ENCODE measurements around the gene CHST6.
"Not testable (repeated sequence)": the region's sequence is repeated elsewhere in the genome, so short reads cannot be mapped to it uniquely, and the experiment has no call there.

CHST6 gene

DNA sequence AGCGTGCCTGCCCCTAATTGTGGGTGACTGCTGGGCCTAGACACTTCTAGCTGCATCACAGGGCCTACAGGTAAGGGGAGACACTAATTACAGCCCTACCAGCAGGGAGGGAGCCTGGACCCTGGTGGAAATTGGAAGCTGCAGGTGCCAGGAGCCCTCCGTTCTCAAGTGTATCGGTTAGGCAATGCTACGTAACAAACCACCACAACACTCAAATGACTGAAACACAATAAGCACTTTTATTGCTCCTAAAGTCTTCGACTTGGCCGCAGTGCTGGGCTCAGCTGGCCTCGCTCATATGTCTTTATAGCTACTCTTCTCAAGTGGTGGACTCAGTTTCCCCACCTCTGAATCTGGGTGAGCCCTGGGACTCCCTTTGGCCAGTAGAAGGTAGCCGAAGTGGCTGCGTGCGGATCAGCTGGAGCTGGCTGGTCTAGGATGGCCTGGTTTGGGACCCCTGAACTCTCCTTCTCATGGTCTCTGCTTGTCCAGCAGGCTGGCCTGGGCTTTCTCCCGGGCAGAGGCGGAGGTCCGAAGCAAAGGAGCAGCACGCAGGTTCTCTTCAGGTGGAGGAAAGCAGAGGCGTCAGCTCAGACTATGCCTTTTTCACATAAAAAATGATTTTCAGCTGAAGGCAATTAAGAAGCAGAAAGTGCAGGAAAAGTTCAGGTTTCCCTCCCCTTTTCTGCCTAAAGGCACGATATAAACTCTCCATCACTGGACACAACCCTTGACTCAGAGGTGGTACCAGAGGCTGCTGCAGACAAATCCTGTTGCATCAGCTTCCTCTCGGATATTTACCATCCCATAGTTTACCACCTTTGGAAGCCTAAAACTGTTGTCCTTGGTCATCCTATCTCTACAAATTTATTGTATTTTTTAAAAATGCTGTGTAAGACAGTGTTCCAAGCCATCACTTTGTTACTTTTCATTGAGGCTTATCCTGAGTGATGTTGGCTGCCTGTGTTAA is 22.0 kb downstream of the CHST6 start:
- FAIRE-seq = no peak

DNA sequence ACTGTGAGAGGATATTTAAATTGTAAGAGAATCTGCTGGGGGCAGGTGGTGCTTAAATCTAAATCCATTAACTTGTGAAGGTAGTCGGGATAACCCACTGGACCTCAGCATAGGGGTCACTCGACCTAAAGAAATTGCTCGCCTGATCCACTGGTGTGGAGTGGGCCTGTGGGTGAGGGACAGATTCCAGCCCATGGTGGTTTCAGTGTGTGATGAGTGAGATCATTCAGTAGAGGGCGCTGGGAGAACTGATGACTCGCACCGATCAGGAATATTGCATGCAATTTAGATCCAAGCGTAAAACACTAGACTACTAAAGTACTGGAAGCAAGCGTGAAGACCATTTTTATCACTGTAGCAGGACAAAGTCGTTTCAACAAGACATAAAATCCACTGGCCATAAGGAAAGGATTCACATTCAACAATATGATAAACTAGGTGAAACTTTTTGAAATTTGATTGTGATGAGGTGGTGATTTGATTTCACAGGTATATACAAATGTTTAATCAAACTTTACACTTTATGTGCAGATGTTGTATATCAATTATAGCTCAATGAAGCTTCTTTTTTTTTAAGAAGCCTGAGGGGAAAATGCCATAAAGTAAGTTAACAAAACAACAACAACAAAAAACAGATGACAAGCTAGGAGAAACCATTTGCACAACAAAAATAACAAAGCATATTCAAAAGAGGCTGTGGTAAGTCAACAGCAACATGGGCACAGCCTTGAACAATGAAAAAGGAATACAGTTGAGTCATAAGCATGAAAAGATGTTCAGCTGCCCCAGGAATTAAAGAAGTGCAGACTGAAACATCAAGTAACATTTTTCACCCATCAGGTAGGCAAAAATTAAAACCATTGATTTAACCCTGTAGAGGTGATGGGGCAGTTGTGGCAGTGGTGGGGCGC is 23.3 kb downstream of the CHST6 start:
- FAIRE-seq = peak; percentile 70

DNA sequence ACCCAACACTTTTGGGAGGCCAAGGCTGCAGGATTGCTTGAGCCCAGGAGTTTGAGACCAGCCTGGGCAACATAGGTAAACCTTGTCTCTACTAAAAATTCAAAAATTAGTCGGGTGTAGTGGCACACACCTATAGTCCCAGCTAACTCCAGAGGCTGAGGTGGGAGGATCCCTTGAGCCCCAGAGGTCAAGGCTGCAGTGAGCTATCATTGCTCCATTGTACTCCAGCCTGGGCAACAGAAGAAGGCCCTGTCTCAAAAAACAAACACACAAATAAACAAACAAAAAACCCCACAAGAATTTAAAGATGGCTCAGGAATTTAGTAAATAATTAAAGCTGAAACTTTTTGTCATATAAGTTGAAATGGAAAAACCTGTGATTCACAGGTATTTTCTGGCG is 28.5 kb downstream of the CHST6 start:
- FAIRE-seq = no peak

DNA sequence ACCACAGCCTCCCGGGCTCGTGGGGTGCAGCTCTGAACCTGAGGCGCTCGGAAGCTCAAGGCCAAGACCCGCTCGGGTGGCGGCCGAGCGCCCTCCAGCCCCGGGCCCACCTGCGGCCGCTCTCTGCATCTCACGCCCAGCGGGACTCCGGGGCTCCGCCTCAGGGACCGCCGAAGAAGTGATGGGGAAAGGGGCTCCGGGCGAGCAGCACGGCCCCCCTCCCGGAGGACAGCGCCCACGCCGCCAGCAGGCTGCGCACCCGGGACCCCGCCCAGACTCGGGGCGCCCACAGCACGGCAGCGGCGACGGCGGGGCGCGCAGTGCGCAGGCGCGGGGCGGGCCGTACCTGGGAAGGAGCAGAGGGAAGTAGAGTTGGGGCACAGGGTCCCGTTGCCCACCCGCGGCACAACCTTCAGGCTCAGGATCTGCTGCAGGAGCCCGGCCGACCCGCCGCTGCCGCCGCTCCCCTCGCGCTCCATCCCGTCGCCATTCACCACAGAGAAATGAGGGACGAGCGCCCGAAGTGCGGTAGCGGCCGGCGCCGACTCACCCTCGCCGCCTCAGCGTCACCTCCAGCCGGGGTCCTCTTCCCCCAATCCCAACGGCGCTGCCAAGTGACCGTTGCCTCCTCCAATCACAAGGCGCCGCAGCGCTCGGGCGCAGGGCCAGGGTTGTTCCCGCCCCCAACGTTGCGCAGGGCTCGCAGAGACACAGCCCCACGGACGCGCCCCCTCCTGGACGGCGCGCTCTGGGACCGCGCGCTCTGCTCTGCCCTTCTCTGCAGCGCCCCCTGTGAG is 30.9 kb downstream of the CHST6 start, which contains the start of gene TMEM170A:
Gene TMEM170A, minus strand, starts transcription at position 568 of the 797 bp plus-strand sequence. Its CDS starts 89 bp downstream, at position 479.
- peak; percentile 86 for FAIRE-seq

DNA sequence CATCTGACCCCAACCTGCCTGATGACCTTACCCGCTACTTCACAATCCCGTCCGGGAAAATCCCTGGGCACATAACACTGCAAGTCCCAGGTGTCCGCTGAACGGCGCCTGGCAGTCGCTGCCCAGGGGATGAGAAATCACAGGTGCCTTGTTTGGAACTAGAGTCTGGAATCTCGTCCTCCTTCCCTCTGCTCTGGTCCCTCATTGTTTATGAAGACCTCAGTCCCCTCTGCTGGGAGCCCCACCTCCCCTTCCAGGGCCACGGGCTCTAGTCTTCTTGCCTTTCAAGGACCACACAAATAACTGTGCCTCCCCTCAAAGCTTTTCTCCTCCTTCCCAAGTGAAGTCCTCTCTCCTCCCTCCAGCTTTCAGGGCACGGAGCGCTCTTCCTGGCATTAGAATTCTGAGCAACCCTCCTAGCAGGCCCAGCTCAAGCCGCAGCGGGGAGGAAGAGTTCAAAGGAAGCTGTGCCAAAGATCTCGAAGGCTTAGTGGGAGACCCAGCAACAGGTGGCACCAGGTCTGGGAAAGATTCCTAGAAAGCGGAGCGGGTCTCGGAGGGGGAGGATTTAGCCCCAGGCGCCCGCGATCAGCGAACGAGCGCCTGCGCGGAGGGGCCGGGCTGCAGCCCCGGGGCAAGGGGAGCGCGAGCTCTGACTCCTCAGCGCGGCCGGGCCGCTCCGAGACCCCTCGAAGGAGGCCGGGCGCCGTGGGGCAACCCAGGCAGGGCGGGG is 31.7 kb downstream of the CHST6 start:
- FAIRE-seq = not testable (repeated sequence)

DNA sequence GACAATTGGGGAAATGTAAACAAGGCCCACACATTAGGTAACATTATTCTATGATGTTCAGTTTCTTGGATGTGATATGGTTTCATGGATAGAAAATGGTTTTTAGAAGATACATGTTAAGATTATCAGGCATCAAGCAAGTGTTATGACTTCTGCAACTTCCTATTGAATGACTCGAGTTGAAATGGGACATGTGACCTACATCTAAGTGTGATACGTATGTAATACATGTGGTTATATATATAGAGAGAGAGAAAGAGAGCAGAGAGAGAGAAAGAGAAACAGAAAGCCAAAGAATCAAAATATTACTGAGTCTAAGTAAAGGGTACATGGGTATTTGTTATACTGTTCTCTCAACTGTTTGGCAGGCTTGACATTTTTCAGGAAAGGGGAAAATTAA is 32.4 kb downstream of the CHST6 start:
- no peak for FAIRE-seq

DNA sequence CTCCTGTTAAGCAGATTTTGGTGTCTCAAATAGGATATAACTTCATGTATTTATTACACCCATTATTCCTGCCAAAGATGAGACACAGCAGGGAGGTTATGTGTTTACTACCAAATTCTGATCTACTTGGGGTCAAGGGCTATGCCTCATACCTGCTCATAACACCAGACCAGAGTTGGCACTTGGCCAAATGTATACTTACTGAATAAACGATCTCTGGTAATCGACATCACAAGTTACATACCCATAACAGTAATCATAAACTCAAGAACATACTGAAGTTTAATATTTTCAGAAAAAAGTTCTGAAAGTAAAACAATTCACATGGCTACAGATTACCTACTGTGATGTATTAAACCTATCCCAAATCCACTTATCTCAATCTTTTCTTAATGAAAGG is 33.7 kb downstream of the CHST6 start:
- FAIRE-seq = no peak

DNA sequence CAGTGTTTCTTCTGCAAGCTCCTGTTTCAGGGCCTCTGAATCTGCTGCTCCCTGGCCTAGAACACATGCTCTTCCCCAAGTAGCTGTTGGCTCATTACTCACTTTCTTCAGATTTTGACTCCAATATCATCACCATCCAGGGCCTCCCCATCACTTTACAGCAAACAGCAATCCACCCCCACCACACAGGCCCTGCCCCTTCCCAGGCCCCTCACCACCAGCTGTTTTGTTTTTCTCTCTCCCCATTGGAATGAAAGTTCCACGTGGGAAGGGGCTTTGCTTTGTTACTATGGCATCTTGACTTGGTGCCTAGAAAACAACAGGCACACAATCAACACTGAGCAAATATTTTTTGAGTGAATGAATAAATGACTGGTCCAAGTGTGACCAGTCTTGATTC is 34.8 kb downstream of the CHST6 start:
- no peak for FAIRE-seq

DNA sequence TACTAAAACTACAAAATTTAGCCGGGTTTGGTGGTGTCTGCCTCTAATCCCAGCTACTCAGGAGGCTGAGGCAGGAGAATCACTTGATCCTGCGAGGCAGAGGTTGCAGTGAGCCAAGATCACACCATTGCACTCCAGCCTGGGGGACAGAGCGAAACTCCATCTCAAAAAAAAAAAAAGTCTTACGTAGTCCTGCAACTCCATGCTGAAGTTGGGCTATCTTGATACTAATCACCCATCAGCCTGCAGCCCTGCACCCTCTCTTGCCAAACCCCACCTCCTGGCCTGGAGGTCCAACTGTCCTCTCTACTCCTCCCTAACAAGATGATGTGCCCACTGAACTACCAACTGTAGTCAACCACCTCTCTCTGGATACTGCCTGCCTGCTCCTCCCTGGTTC is 35.5 kb downstream of the CHST6 start:
- FAIRE-seq = no peak

DNA sequence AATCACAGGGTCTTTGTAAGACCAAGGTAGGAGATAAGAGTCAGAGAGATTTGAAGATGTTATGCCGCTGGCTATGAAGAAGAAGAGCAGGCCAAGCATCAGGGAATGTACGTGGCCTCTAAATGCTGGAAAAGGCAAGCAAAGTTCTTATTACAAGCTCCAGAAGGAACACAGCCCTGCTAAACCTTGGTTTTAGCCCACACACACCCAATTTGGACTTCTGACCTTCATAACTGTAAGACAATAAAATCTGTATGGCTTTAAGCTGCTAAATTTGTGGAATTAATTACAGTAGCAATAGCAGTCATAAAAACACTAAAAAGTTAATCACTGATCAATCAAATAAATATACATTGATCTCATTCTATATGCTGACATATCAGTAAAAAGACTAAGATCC is 36.8 kb downstream of the CHST6 start:
- FAIRE-seq = no peak

DNA sequence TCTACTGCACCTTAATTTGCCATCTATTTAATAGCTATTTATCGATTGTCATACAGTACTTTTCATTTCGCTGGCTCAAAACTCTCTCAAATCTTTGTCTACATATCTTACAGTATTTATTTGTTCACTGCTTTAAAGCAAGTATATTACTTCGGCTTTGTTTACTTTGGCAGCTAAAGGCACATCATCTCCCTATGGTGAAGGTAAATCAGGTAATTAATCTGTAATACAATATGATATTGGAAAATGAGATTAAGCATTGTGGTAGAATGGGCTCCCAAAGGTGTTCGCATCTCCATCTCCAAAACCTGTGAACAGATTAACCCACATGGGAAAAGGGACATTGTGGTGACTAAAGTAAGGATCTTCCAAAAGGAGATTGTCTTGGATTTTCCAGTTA is 37.2 kb downstream of the CHST6 start:
- no peak for FAIRE-seq

DNA sequence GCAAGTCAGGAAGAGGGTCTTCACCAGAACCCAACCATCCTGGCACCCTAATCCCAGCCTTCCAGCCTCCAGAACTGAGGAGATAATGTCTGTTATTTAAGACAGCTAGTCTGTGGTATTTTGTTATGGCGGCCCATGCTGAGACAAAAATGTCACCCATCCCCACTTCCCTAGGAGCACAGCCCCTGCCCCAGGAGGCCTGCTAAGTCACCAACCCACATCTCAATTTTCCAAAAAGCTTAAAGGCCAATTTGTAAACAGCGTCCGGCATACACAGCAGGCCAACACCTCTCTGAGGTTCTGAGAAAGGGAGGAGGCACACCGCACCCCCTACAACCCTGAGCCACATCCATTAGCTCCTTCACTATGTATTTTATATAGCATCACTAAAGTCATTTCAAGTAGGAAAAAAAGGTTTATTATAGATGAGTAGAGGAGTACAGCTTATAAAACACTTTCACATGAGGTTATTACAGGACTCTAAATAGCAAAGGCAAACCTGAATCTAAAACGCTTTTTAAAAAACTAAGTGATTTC is 37.7 kb downstream of the CHST6 start:
- FAIRE-seq = no peak

DNA sequence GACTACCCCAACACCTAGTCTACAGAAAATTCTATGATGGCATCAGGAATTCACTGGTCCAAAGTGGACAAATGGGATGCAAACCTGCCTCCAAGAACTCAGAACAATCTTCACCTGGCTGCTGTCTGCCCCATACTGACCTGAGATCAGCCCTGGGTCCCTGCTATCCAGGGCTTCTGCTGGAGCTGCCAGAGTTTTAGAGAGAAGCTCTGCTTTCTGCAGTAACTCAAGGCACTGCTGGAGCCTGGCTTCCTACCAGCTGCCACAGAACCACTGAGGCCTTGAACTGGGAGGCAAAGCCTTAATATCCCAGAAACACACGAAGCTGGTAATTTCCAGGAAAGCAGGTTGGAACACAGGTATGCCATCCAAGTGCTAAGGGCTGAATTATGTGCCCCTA is 38.3 kb downstream of the CHST6 start:
- no peak for FAIRE-seq

DNA sequence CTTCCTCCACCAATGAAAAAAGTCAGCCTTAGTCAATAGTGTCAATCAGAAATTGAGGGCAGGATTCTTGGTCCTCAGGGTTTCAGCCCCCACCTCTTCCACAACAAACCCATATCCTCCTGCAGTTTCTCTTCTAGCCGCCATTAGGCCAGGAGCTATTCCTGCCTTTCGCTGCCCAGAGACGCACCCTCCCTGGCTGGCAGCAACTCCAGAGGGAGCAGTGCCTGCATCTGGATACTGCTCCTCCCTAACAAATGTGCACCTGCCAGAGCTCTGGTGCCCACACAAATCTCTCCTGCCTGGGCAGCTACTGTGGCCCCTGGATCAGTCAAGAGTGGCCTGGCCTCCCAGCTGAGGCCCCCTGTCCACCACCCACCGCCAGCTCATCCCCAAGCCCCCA is 38.8 kb downstream of the CHST6 start:
- not testable (repeated sequence) for FAIRE-seq

DNA sequence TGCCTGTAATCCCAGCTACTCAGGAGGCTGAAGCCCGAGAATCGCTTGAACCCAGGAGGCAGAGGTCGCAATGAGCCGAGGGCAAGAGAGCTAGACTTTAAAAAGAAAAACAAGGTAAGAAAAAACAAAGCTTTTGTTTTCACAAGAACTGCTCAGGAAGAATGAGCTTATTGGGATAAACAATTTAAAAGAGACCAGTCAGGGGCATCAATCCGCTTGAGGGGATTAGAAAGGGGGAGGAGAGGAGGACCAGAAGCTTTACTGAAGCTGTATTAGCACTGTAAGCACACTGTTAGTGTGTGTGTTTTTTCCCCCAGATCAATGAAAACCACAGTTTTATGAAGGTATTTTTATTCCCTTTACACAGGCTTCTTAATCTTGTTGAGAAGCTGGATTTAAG is 39.6 kb downstream of the CHST6 start:
- no peak for FAIRE-seq

DNA sequence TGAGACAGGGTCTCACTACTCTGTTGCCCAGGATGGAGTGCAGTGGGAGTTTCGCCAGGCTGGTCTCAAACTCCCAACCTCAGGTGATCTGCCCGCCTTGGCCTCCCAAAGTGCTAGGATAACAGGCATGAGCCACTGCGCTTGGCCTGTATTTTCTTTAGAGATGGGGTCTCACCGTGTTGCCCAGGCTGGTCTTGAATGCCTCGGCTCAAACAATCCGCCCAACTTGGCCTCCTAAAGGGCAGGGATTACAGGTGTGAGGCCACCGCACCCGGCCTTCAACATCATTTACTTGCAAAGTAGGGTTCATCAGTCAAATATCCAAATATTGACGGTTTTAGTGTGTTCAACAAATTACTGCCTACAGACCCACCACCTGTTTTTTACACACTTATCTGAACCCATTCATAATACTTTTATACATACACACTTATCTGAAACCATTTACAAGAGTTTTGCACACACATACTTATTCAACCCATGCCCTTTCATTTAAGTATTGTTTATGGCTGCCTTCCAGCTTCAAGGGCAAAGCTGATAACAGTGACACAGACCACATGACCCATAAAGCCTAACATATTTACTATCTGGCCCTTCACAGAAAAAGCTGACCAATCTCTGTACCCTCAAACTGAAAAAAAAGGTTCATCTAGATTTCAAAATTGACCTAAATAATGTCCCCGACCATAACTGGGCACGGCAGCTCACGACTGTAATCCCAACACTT is 42.6 kb downstream of the CHST6 start:
- no peak for FAIRE-seq

DNA sequence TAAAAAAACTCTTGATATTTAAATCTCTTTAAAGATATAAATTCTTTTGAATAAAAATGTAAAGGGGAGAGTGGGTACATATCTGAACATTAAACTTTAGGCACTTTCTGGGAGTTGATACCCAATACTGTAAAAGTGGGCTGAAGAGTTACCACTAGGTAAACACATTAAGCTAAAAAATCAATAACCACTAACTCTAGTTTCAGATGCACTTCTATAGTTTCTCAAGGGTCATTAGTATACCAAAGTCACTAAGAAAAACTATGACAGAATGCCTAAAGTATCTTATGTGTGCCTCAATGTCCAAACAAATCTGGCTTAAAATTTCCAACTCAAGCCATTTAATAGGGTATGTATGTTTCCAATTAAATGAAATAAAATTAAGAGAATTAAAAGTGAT is 48.8 kb downstream of the CHST6 start:
- no peak for FAIRE-seq

DNA sequence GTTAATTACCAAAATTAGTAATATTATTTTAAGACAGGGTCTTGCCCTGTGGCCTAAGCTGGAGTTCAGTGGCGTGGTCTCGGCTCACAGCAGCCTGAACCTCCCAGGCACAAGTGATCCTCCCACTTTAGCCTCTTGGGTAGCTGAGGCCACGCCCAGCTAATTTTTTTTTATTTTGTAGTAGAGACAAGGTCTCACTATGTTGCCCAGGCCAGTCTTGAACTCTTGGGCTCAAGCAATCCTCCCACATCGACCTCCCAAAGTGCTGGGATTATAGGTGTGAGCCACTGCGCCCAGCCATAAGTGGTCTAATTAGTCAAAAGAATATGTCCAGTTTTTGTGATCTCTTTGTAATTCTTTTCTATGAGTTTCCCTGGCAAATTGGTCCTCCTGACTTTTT is 49.9 kb downstream of the CHST6 start:
- FAIRE-seq = no peak

DNA sequence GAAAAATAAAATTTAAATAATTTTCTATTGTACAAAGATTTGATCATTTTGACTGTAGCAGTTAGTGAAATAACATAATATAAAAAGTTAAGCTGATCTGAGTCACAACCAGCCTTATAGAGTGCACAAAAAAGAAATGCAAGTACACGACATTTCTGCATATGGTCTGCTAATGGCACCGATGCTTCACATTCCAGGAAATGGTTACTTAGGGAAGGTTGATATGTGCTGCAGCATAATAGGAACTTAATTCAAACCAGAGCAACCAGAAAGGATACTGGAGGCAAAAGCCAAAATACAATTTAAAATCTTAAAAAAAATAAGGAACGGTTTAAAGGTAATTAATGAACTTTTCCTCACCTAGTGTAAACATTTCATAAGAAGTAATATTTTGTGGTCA is 51.9 kb downstream of the CHST6 start:
- FAIRE-seq = no peak

DNA sequence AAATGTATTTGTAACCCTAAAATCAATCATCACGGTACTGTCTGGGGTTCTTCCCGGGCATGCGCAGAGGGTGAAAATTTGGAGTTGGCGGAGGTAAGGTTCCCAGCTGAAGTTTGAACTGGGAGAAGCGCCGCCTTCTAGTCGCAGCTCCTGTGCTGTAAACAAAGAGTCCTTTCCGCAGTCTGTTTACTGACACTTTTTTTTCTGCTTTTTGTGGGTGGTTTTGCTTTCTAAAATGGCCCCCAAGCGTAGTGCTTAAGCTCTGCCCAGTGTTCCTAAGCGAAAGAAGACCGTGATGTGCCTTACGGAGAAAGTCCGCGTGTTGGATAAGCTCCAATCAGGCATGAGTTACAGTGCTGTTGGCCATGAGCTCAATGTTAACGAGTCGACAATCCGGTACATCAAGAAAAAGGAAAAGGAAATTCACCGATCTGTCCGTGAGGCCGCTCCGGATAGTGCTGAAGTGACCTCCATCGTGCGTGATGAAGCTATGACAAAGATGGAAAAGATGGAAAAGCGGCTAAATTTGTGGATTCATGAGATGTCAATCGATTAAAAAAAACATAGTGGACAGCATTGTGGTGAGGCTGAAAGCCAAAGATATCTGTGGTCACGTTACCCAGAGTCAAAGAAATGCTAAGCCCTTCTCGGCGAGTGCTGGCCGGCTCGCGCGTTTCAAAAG is 61.4 kb downstream of the CHST6 start:
- no peak for FAIRE-seq
